ENCODE measurements around the gene SLC38A3. TPM values are rescaled to one million over a fixed set of nuclear protein-coding genes. Genes with fewer than 3 reads are reported as not detected.

Gene SLC38A3
- total RNA-seq, 1 experiment from 2014 or later: 16.8 TPM

- no peak for TF ChIP-seq CTCF (IDR thresholded peaks at IDR 0.05; ENCODE audit: insufficient read depth in 1 of 2, low read depth in 1 of 2, low read length in 1 of 2, severe bottlenecking in 1 of 2, unreplicated experiment in 1 of 2)
- Mint-ChIP-seq H3K27ac (ENCODE audit: unreplicated experiment) (no peak overlapping the region), H3K4me3 (ENCODE audit: unreplicated experiment) (no peak overlapping the region), H3K4me1 (ENCODE audit: low read depth, unreplicated experiment) (no peaks in the 10 kb centered on the region), H3K36me3 (ENCODE audit: insufficient read depth, unreplicated experiment) (peaks cover 6% of the 10 kb centered on the region), H3K9me3 (ENCODE audit: unreplicated experiment) (no peaks in the 10 kb centered on the region), H3K27me3 (ENCODE audit: insufficient read depth, unreplicated experiment) (no peaks in the 10 kb centered on the region)
- intact Hi-C loops (cut with micrococcal nuclease; ENCODE audit: unreplicated experiment): no loop called here
- no peaks in the 10 kb centered on the region for H3K9me3 ChIP-seq
- no peaks in the 10 kb centered on the region for H3K27me3 ChIP-seq (replicated peaks; ENCODE audit: control insufficient read depth, insufficient read depth, low read length)
- no peak overlapping the region for H3K4me3 ChIP-seq (ENCODE audit: low read depth, low read length)
- BruUV-seq (replicated peaks): no TSS peak
- DNase-seq: no peak
- peaks cover 1% of the 10 kb centered on the region; the same call in 1 of the 2 replicates for H3K36me3 ChIP-seq (ENCODE audit: control insufficient read depth, insufficient read depth, low read length)
- no peaks in the 10 kb centered on the region for H3K4me1 ChIP-seq
- POLR2A ChIA-PET: no interaction called here
- CTCF ChIA-PET: interaction anchor here (0.7 to 2.1 kb wide), 5 partner anchors 9 to 99 kb away, joined by 3 to 27 read pairs (median 3); no protein-coding TSS in a partner anchor
Observed at GRCh38 chr3:50221051-50221410, 16.0 kb downstream of the SLC38A3 start.

- Histone ChIP-seq H3K27me3 (replicated peaks; ENCODE audit: control insufficient read depth, insufficient read depth, low read length) (no peaks in the 10 kb centered on the region), H3K9me3 (no peaks in the 10 kb centered on the region), H3K4me1 (no peaks in the 10 kb centered on the region), H3K36me3 (ENCODE audit: control insufficient read depth, insufficient read depth, low read length) (peaks cover 1% of the 10 kb centered on the region; the same call in 1 of the 2 replicates), H3K4me3 (ENCODE audit: low read depth, low read length) (no peak overlapping the region)
- no peak overlapping the region for H3K27ac Mint-ChIP-seq (ENCODE audit: unreplicated experiment)
- H3K36me3 Mint-ChIP-seq (ENCODE audit: insufficient read depth, unreplicated experiment): peaks cover 6% of the 10 kb centered on the region
- ChIA-PET POLR2A (no interaction called here), CTCF (interaction anchor here (0.8 to 2.1 kb wide), 9 partner anchors 10 to 101 kb away, joined by 3 to 27 read pairs (median 4); no protein-coding TSS in a partner anchor)
- no peak overlapping the region for H3K4me3 Mint-ChIP-seq (ENCODE audit: unreplicated experiment)
- TF ChIP-seq CTCF (IDR thresholded peaks at IDR 0.05; ENCODE audit: insufficient read depth in 1 of 2, low read depth in 1 of 2, low read length in 1 of 2, severe bottlenecking in 1 of 2, unreplicated experiment in 1 of 2): peak; percentile 36 to 43
- no peaks in the 10 kb centered on the region for H3K4me1 Mint-ChIP-seq (ENCODE audit: low read depth, unreplicated experiment)
- intact Hi-C loops (cut with micrococcal nuclease; ENCODE audit: unreplicated experiment): no loop called here
- H3K9me3 Mint-ChIP-seq (ENCODE audit: unreplicated experiment): no peaks in the 10 kb centered on the region
- BruUV-seq (replicated peaks): no TSS peak
- no peak for DNase-seq
- no peaks in the 10 kb centered on the region for H3K27me3 Mint-ChIP-seq (ENCODE audit: insufficient read depth, unreplicated experiment)
Observed at GRCh38 chr3:50221411-50222168, 16.5 kb downstream of the SLC38A3 start.

DNA sequence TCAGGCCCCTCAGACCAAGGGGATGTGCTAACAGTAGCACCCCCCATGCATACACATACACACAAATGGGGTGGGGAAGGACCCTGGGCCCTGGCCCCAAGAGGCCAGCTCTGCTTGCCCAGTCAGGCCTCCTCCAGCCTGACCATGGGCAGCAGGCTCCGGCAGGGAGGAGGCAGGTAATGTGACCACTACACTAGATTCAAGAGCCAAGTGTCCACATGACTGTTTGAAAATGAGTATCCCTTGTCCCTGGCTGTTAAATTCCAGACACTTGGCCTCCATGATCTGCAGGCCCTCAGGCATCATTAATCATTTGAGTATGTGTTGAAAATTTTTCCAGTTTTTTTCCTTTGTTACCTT, 17.1 kb downstream of the SLC38A3 start:
- intact Hi-C loops (cut with micrococcal nuclease; ENCODE audit: unreplicated experiment): no loop called here

More for the DNA sequence above, 17.1 kb downstream of the SLC38A3 start:
- no peaks in the 10 kb centered on the region for H3K4me1 Mint-ChIP-seq (ENCODE audit: low read depth, unreplicated experiment)
- Histone ChIP-seq H3K4me1 (no peaks in the 10 kb centered on the region), H3K27me3 (replicated peaks; ENCODE audit: control insufficient read depth, insufficient read depth, low read length) (no peaks in the 10 kb centered on the region), H3K4me3 (ENCODE audit: low read depth, low read length) (no peak overlapping the region), H3K9me3 (no peaks in the 10 kb centered on the region), H3K36me3 (ENCODE audit: control insufficient read depth, insufficient read depth, low read length) (peaks cover 1% of the 10 kb centered on the region; the same call in 1 of the 2 replicates)
- no peak overlapping the region for H3K27ac Mint-ChIP-seq (ENCODE audit: unreplicated experiment)
- H3K36me3 Mint-ChIP-seq (ENCODE audit: insufficient read depth, unreplicated experiment): peaks cover 6% of the 10 kb centered on the region
- ChIA-PET POLR2A (no interaction called here), CTCF (interaction anchor here (0.8 to 2.1 kb wide), 7 partner anchors 10 to 101 kb away, joined by 3 to 27 read pairs (median 4); no protein-coding TSS in a partner anchor)
- no peak for TF ChIP-seq CTCF (IDR thresholded peaks at IDR 0.05; ENCODE audit: insufficient read depth in 1 of 2, low read depth in 1 of 2, low read length in 1 of 2, severe bottlenecking in 1 of 2, unreplicated experiment in 1 of 2)
- no peak for DNase-seq
- no peaks in the 10 kb centered on the region for H3K27me3 Mint-ChIP-seq (ENCODE audit: insufficient read depth, unreplicated experiment)
- H3K9me3 Mint-ChIP-seq (ENCODE audit: unreplicated experiment): no peaks in the 10 kb centered on the region
- BruUV-seq (replicated peaks): no TSS peak
- no peak overlapping the region for H3K4me3 Mint-ChIP-seq (ENCODE audit: unreplicated experiment)
